IMR-90 (cell line): ENCODE data around the gene DTNA. TPM values are rescaled to one million over a fixed set of nuclear protein-coding genes. Genes with fewer than 3 reads are reported as not detected.

Experiments used
- ATAC-seq: fragments of 200-7000 bp; cut with Tn5 transposase; 2 replicates; pipeline ENCODE4 v1.9.1; 2020; ENCODE audit warnings: low read depth, mild to moderate bottlenecking, moderate library complexity
- BruUV-seq: library from RNA; stranded (reverse); fragments of 400-500 nt; replicated peaks from 2 replicates; lab custom pipeline; 2021; lab: Mats Ljungman, UMichigan
- CTCF ChIA-PET: fragments of 300-600 bp; formaldehyde crosslinking; extraction: SDS; loops from one replicate; lab custom pipeline; 2021; ENCODE audit warnings: antibody characterized with exemption; lab: Yijun Ruan, JAX
- POLR2A ChIA-PET: fragments of 300-600 bp; sonication (Branson Sonifier 250); formaldehyde crosslinking; loops from one replicate; lab custom pipeline; 2022; ENCODE audit warnings: antibody characterized with exemption; ENCODE audit not compliant: unreplicated experiment; lab: Charles Lee
- DNase-seq: peaks from one replicate; pipeline ENCODE4 v3.0.0; 2013
- H2AFZ ChIP-seq: replicated peaks from 2 replicates; pipeline ENCODE3; 2013; ENCODE audit warnings: low read length, mild to moderate bottlenecking; ENCODE audit not compliant: poor library complexity
- H2AK5ac ChIP-seq: 2 replicates; pipeline ENCODE4 v1.6.1; 2013; ENCODE audit warnings: low read depth, low read length, inconsistent platforms
- H2AK9ac ChIP-seq: replicated peaks from 2 replicates; pipeline ENCODE3; 2013; ENCODE audit warnings: mild to moderate bottlenecking, low read depth, low read length, moderate library complexity; ENCODE audit not compliant: poor library complexity
- H2BK120ac ChIP-seq: 2 replicates; pipeline ENCODE4 v1.6.1; 2013; ENCODE audit warnings: low read depth, low read length, inconsistent platforms
- H2BK15ac ChIP-seq: 3 replicates; pipeline ENCODE4 v1.6.1; 2013; ENCODE audit warnings: low read depth, low read length, inconsistent platforms
- H2BK20ac ChIP-seq: 2 replicates; pipeline ENCODE4 v1.6.1; 2013; ENCODE audit warnings: low read depth, mild to moderate bottlenecking, inconsistent platforms, low read length, moderate library complexity
- H2BK5ac ChIP-seq: 2 replicates; pipeline ENCODE4 v1.6.1; 2013; ENCODE audit warnings: mild to moderate bottlenecking, low read depth, low read length, inconsistent platforms; ENCODE audit not compliant: poor library complexity, severe bottlenecking
- H3K14ac ChIP-seq: replicated peaks from 2 replicates; pipeline ENCODE4 v1.6.1; 2013; ENCODE audit warnings: low read depth, low read length, inconsistent platforms
- H3K18ac ChIP-seq: 2 replicates; pipeline ENCODE4 v1.6.1; 2013; ENCODE audit warnings: low read depth, low read length, control low read depth
- H3K23ac ChIP-seq: 2 replicates; pipeline ENCODE4 v1.6.1; 2013; ENCODE audit warnings: low read depth, low read length, inconsistent platforms
- H3K27ac ChIP-seq: 2 replicates; pipeline ENCODE4 v1.5.1; 2013; ENCODE audit warnings: mild to moderate bottlenecking, control low read depth, low read length; ENCODE audit not compliant: insufficient read depth
- H3K27me3 ChIP-seq: 2 replicates; pipeline ENCODE4 v1.6.1; 2013; ENCODE audit warnings: low read length; ENCODE audit not compliant: control insufficient read depth, insufficient read depth
- H3K36me3 ChIP-seq: 2 replicates; pipeline ENCODE4 v1.6.1; 2013; ENCODE audit warnings: low read length, mixed read lengths; ENCODE audit not compliant: control insufficient read depth, insufficient read depth
- H3K4ac ChIP-seq: 2 replicates; pipeline ENCODE4 v1.6.1; 2013; ENCODE audit warnings: low read depth, low read length, inconsistent platforms
- H3K4me1 ChIP-seq: 2 replicates; pipeline ENCODE4 v1.6.1; 2013; ENCODE audit warnings: low read length, mixed read lengths; ENCODE audit not compliant: control insufficient read depth, insufficient read depth
- H3K4me2 ChIP-seq: 2 replicates; pipeline ENCODE4 v1.6.1; 2013; ENCODE audit warnings: low read depth, mild to moderate bottlenecking, control low read depth, low read length, moderate library complexity
- H3K4me3 ChIP-seq: 2 replicates; pipeline ENCODE4 v1.5.1; 2013; ENCODE audit warnings: low read depth, mild to moderate bottlenecking, control low read depth, low read length, moderate library complexity; ENCODE audit not compliant: insufficient read depth
- H3K56ac ChIP-seq: 2 replicates; pipeline ENCODE4 v1.6.1; 2013; ENCODE audit warnings: low read length, inconsistent platforms; ENCODE audit not compliant: insufficient read depth; ENCODE audit errors: extremely low read depth
- H3K79me1 ChIP-seq, 2 experiments: 2 replicates each; pipeline ENCODE4 v1.6.1; 2013; ENCODE audit warnings: low read length in 2 of 2, inconsistent platforms in 1 of 2, low read depth in 1 of 2
- H3K9ac ChIP-seq: 2 replicates; pipeline ENCODE4 v1.6.1; 2013; ENCODE audit warnings: low read depth, low read length, control low read depth
- H3K9me1 ChIP-seq: 2 replicates; pipeline ENCODE4 v1.6.1; 2013; ENCODE audit warnings: low read length, inconsistent platforms; ENCODE audit not compliant: insufficient read depth
- H3K9me3 ChIP-seq: 2 replicates; pipeline ENCODE4 v1.6.1; 2013; ENCODE audit warnings: low read length; ENCODE audit not compliant: control insufficient read depth, insufficient read depth
- H4K20me1 ChIP-seq: 2 replicates; pipeline ENCODE4 v1.6.1; 2013; ENCODE audit warnings: low read length, inconsistent platforms; ENCODE audit not compliant: insufficient read depth
- H4K5ac ChIP-seq: 2 replicates; pipeline ENCODE4 v1.6.1; 2013; ENCODE audit warnings: mild to moderate bottlenecking, low read depth, low read length, control low read depth
- H4K8ac ChIP-seq, 2 experiments: 2 replicates each; pipeline ENCODE4 v1.6.1; 2013; ENCODE audit warnings: low read depth in 2 of 2, low read length in 2 of 2, control low read depth in 1 of 2, inconsistent platforms in 1 of 2
- H4K91ac ChIP-seq: 2 replicates; pipeline ENCODE4 v1.6.1; 2013; ENCODE audit warnings: low read depth, low read length, inconsistent platforms; ENCODE audit not compliant: insufficient read depth
- CEBPB ChIP-seq: IDR thresholded peaks from 2 replicates; pipeline ENCODE4 v1.6.1; 2012; ENCODE audit warnings: low read depth, low read length, improper control_type of control experiment
- whole genome bisulfite sequencing, 2 experiments: methylation state at CpG; one replicate each; pipeline versions ENCODE4 v1.1.5 to v1.1.7; 2013; ENCODE audit warnings: missing lambda C conversion rate in 2 of 2; ENCODE audit not compliant: insufficient read length in 1 of 2; ENCODE audit errors: extremely low coverage in 2 of 2; 5-methylcytosine and 5-hydroxymethylcytosine counted together
- dilution Hi-C: fragments of 300-500 bp; cut with HindIII; formaldehyde crosslinking; loops from one replicate; pipeline ENCODE4 v1.14.3; 2018; ENCODE audit warnings: low sequenced_read_pairs; ENCODE audit not compliant: unreplicated experiment
- in situ Hi-C: fragments of 300-500 bp; cut with MboI; formaldehyde crosslinking; loops from 3 replicates; pipeline ENCODE4 v1.14.3; 2019; ENCODE audit warnings: low sequenced_read_pairs, inconsistent platforms, mixed read lengths
- intact Hi-C: fragments of 100-400 bp; cut with micrococcal nuclease; formaldehyde crosslinking; loops from 2 replicates; pipeline ENCODE4 v1.10.0; 2022
- polyA plus RNA-seq, 3 experiments: library from polyadenylated mRNA; depleted of rRNA; stranded (reverse); fragments of >200 nt; gene quantifications; 2 replicates each; pipeline ENCODE4 v1.2.3, GENCODE V29; 2012; ENCODE audit warnings: low replicate concordance in 1 of 3
- total RNA-seq: library from RNA; depleted of rRNA; stranded (reverse); fragments of >200 nt; gene quantifications from 2 replicates; pipeline ENCODE4 v1.2.3, GENCODE V29; 2012
- TF ChIP-seq, protein P1 (sequence below): fragments of 150-350 bp; IDR thresholded peaks from 2 replicates; pipeline ENCODE4 v1.6.1; 2017; ENCODE audit warnings: mild to moderate bottlenecking, antibody characterized with exemption, low read length, low read depth
- TF ChIP-seq, protein P2 (sequence below): fragments of 150-350 bp; IDR thresholded peaks from 2 replicates; pipeline ENCODE4 v1.6.1; 2016; ENCODE audit warnings: low read depth, mild to moderate bottlenecking, low read length, moderate library complexity, borderline replicate concordance

DTNA gene
- total and polyA plus RNA-seq, 2 of the 4 experiments (the other 2 are of a cell fraction), result 9.5 to 10.8 TPM

DNA sequence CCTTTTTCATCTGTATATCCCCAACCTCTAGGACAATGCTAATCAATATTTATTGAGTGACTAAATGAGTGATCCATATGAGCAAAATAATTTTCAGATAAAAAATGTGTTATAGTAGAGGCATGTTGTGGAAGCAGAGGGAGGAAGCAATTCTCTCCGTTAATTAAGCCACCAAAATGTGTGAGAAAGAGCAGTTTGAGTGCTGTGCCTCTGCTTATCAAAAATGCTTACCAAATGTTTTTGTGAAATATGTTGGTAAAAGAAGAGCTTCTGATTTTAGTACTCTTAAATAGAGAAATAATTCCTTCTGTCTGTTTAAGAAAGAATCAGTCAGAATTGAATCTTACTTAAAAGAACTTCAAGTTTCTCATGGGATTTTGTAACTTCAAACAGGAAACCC is 90.3 kb downstream of the DTNA start:
- Histone ChIP-seq H3K79me1 (no peaks in the 10 kb centered on the region), H2BK5ac (no peak overlapping the region), H4K20me1 (no peaks in the 10 kb centered on the region), H3K56ac (no peak overlapping the region), H3K9me1 (no peaks in the 10 kb centered on the region), H3K4me1 (peaks cover 5% of the 10 kb centered on the region), H3K4ac (no peak overlapping the region), H3K4me3 (no peak overlapping the region), H2BK20ac (no peak overlapping the region), H3K23ac (no peak overlapping the region), H4K5ac (no peak overlapping the region), H2BK120ac (no peak overlapping the region), H2AK5ac (no peak overlapping the region), H3K27ac (no peak overlapping the region), H4K8ac (no peak overlapping the region), H2BK15ac (no peak overlapping the region), H3K9me3 (no peaks in the 10 kb centered on the region), H3K14ac (no peak overlapping the region), H3K9ac (no peak overlapping the region), H2AK9ac (no peak overlapping the region), H3K18ac (no peak overlapping the region), H3K36me3 (no peaks in the 10 kb centered on the region), H4K91ac (no peak overlapping the region), H3K27me3 (no peaks in the 10 kb centered on the region; the same call in 1 of the 2 replicates), H2AFZ (no peak overlapping the region), H3K4me2 (no peak overlapping the region)
- no CpG with 5 or more reads among the region's 1 CpG for WGBS, 2 experiments
- ChIA-PET POLR2A (no interaction called here), CTCF (no interaction called here)
- intact Hi-C loops, result no loop called here
- TF ChIP-seq, protein P1, sequence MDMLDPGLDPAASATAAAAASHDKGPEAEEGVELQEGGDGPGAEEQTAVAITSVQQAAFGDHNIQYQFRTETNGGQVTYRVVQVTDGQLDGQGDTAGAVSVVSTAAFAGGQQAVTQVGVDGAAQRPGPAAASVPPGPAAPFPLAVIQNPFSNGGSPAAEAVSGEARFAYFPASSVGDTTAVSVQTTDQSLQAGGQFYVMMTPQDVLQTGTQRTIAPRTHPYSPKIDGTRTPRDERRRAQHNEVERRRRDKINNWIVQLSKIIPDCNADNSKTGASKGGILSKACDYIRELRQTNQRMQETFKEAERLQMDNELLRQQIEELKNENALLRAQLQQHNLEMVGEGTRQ, result no peak
- TF ChIP-seq, protein P2, sequence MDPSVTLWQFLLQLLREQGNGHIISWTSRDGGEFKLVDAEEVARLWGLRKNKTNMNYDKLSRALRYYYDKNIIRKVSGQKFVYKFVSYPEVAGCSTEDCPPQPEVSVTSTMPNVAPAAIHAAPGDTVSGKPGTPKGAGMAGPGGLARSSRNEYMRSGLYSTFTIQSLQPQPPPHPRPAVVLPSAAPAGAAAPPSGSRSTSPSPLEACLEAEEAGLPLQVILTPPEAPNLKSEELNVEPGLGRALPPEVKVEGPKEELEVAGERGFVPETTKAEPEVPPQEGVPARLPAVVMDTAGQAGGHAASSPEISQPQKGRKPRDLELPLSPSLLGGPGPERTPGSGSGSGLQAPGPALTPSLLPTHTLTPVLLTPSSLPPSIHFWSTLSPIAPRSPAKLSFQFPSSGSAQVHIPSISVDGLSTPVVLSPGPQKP, result no peak
- no peak for TF ChIP-seq CEBPB
- no peak for DNase-seq
- in situ Hi-C loops, result no loop called here
- dilution Hi-C loops, result no loop called here
- no peak for ATAC-seq
- no TSS peak for BruUV-seq
